PFSK-1 (cell line): ENCODE measurements around the gene ABHD11.

Experiments
- FOXP2 ChIP-seq: optimal IDR thresholded peaks from 2 replicates; pipeline ENCODE3; 2011; ENCODE audit warnings: borderline replicate concordance, control low read depth, inconsistent platforms; ENCODE audit not compliant: insufficient read depth; ENCODE audit errors: extremely low read length, extremely low read depth
- POLR2AphosphoS5 ChIP-seq: IDR thresholded peaks from 2 replicates; pipeline ENCODE4 v1.6.1; 2012; ENCODE audit warnings: low read depth, mild to moderate bottlenecking, control low read depth, low read length, moderate library complexity
- REST ChIP-seq, 2 experiments: IDR thresholded peaks; 2 replicates each; pipeline versions ENCODE4 v1.6.1 to v1.8.0; 2011 to 2012; ENCODE audit warnings: low read depth in 2 of 2, low read length in 2 of 2, control low read depth in 1 of 2, inconsistent platforms in 1 of 2, mild to moderate bottlenecking in 1 of 2, moderate library complexity in 1 of 2; ENCODE audit not compliant: insufficient read depth in 1 of 2
- SIN3A ChIP-seq: IDR thresholded peaks from 2 replicates; pipeline ENCODE4 v1.6.1; 2012; ENCODE audit warnings: mild to moderate bottlenecking, low read length, moderate library complexity, borderline replicate concordance; ENCODE audit not compliant: insufficient read depth
- TAF1 ChIP-seq: IDR thresholded peaks from 2 replicates; pipeline ENCODE4 v1.6.1; 2012; ENCODE audit warnings: low read length, control low read depth, borderline replicate concordance; ENCODE audit not compliant: insufficient read depth

ABHD11 gene

GRCh38 chr7:73700069-73700423 lies 38.6 kb downstream of the ABHD11 start:
- TF ChIP-seq REST (IDR thresholded peaks at IDR 0.05; ENCODE audit: insufficient read depth in 1 of 2, low read depth in 2 of 2, low read length in 2 of 2): no peak

- no peak for TF ChIP-seq TAF1
- no peak for TF ChIP-seq REST (IDR thresholded peaks at IDR 0.05; ENCODE audit: insufficient read depth in 1 of 2, low read depth in 2 of 2, low read length in 2 of 2)
- no peak for TF ChIP-seq FOXP2
These were observed 39.1 kb downstream of the ABHD11 start for GRCh38 chr7:73699370-73700068.

DNA sequence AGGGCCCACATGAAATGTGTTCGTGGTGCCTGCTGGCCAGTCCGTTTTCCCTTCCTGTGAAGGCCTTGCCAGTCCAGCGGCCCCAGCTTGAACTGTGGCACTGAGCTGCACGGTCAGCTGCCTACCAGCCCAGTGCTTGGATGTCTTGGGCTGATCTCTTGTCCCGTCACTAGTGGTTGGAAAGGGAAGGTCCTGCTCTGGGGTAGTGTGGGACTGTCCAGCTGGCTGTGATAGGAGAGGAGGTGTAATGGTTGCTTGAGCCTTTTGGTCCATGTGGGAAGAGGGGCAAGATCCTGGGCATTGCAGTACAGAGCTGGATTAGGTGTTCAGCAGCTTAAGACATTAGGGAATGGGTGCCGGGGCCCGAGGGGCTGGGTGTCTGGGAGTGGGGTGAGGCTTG lies 40.2 kb downstream of the ABHD11 start:
- TF ChIP-seq FOXP2 (no peak), TAF1 (no peak), REST (IDR thresholded peaks at IDR 0.05; ENCODE audit: insufficient read depth in 1 of 2, low read depth in 2 of 2, low read length in 2 of 2) (no peak), SIN3A (no peak), POLR2AphosphoS5 (no peak)

DNA sequence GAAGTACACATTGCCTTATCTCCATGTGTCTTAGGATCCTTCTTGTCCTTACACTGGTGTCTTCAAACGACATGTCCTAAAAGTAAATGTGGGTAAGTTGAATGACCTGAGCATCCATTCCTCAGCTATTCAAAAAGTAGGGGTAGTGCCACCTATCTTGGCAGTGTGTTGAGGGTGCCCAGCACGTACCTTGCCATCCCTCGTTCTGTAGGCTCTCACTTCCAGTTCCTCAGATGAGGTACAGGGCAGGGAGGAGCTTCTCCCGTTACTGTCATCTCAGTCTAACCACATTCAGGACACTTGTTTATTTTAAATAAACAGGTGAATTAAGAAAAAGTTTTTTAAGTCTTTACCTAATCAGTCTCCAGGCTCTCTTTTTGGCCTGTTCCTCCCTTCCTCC lies 42.2 kb downstream of the ABHD11 start:
- TF ChIP-seq FOXP2: no peak
- TF ChIP-seq REST (IDR thresholded peaks at IDR 0.05; ENCODE audit: insufficient read depth in 1 of 2, low read depth in 2 of 2, low read length in 2 of 2): no peak
- no peak for TF ChIP-seq POLR2AphosphoS5
- TF ChIP-seq SIN3A: no peak
- no peak for TF ChIP-seq TAF1

DNA sequence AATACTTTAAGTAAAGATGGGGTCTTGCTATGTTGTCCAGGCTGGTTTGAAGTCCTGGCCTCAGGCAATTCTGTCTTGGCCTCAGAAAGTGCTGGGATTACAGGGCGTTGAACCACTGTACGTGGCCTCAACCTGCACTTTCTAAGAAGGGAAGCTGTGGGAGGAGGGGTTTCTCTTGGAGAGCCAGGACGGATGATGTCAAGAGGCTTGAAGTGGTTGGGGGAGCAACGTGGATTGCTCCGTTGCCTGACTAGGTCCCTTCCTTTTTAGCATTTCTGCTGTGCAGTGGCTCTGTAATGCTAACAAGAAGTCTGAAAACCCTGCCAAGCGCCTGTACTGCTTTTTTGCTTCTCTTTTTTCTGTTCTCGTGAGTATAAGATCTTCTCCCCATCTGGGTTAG lies 48.0 kb downstream of the ABHD11 start:
- no peak for TF ChIP-seq FOXP2
- no peak for TF ChIP-seq SIN3A
- TF ChIP-seq POLR2AphosphoS5: no peak
- no peak for TF ChIP-seq TAF1
- TF ChIP-seq REST (IDR thresholded peaks at IDR 0.05; ENCODE audit: insufficient read depth in 1 of 2, low read depth in 2 of 2, low read length in 2 of 2): no peak
